SU-DHL-6 (cell line): ENCODE results near the gene NXPH4.

Source experiments
- EZH2phosphoT487 ChIP-seq: fragments of 200-600 bp; sonication (generic), shearing (Covaris generic); conservative IDR thresholded peaks from 2 replicates; pipeline ENCODE4 v1.6.1; 2018; ENCODE audit warnings: mild to moderate bottlenecking, antibody characterized with exemption, low read length, moderate library complexity, mixed read lengths
- TF ChIP-seq, protein P1 (sequence below): fragments of 200-600 bp; sonication (generic); IDR thresholded peaks from one replicate; pipeline ENCODE4 v1.5.1; 2017; ENCODE audit warnings: antibody characterized with exemption, mild to moderate bottlenecking, low read length, moderate library complexity; ENCODE audit not compliant: insufficient read depth, poor library complexity, severe bottlenecking

- TF ChIP-seq, protein P1, sequence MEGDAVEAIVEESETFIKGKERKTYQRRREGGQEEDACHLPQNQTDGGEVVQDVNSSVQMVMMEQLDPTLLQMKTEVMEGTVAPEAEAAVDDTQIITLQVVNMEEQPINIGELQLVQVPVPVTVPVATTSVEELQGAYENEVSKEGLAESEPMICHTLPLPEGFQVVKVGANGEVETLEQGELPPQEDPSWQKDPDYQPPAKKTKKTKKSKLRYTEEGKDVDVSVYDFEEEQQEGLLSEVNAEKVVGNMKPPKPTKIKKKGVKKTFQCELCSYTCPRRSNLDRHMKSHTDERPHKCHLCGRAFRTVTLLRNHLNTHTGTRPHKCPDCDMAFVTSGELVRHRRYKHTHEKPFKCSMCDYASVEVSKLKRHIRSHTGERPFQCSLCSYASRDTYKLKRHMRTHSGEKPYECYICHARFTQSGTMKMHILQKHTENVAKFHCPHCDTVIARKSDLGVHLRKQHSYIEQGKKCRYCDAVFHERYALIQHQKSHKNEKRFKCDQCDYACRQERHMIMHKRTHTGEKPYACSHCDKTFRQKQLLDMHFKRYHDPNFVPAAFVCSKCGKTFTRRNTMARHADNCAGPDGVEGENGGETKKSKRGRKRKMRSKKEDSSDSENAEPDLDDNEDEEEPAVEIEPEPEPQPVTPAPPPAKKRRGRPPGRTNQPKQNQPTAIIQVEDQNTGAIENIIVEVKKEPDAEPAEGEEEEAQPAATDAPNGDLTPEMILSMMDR = no peak
- TF ChIP-seq EZH2phosphoT487 = no peak
Measured at GRCh38 chr12:57248934-57249742, 32.5 kb downstream of the NXPH4 start.
